ENCODE data around the gene SERPINC1. TPM values are rescaled to one million over a fixed set of nuclear protein-coding genes. Genes with fewer than 3 reads are reported as not detected.

The SERPINC1 gene
- total and polyA plus RNA-seq, 9 of the 15 experiments (the other 6 are each of a cell fraction or from before 2014, with no cell fraction given), result 0.07 to 1.2 (median 0.50) TPM

DNA sequence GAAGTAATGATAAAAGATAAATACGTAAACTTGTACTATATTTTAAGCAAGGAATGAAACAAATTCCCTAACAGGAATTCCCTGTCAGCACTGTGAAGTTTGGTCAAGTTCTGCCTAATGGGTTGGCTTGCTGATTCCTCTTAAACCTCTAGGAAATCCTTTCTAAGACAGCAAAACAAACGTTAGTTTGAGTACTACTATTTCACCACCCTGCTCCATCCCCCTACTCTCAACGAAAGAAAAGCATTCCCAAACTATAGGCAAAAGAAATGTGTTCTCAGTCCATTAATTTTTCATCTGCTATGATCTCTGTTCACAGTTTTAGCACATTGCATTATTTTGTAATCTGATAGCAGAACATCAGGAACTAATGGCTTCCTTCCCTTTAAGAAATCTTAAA, 16.1 kb downstream of the SERPINC1 start:
- 27% methylated on average over 3 of the region's 3 CpGs for WGBS (ENCODE audit: insufficient coverage, low coverage, missing lambda C conversion rate)
- ChIA-PET CTCF (ENCODE audit: low intra/inter-chr PET ratio) (no interaction called here), POLR2A (interaction anchor here (0.8 kb wide), 1 partner anchor 25 kb away, joined by 3 read pairs; no protein-coding TSS in a partner anchor)
- Histone ChIP-seq H3K27ac (ENCODE audit: extremely low read depth, low read depth, low read length) (no peak overlapping the region), H3K36me3 (ENCODE audit: control insufficient read depth, insufficient read depth, low read length) (no peaks in the 10 kb centered on the region), H4K20me1 (replicated peaks; ENCODE audit: control insufficient read depth, insufficient read depth, low read length) (no peaks in the 10 kb centered on the region), H3K9me1 (ENCODE audit: control insufficient read depth, insufficient read depth, low read length) (no peaks in the 10 kb centered on the region), H3K9me3 (replicated peaks; ENCODE audit: control insufficient read depth, insufficient read depth, low read depth, low read length) (no peaks in the 10 kb centered on the region), H3K79me2 (ENCODE audit: control insufficient read depth, insufficient read depth, low read length) (no peaks in the 10 kb centered on the region), H3K4me2 (ENCODE audit: insufficient read depth, low read length) (no peak overlapping the region), H3K9ac (ENCODE audit: insufficient read depth in 1 of 2, low read depth in 2 of 2, low read length in 2 of 2) (no peak overlapping the region), H3K4me1 (replicated peaks in 1 of 2; ENCODE audit: control insufficient read depth in 2 of 2, insufficient read depth in 2 of 2, low read length in 2 of 2) (no peaks in the 10 kb centered on the region), H3K4me3 (no peak overlapping the region), H3K27me3 (ENCODE audit: control insufficient read depth in 2 of 2, insufficient read depth in 2 of 2, low read length in 2 of 2) (no peaks in the 10 kb centered on the region), H2AFZ (ENCODE audit: low read depth, low read length) (no peak overlapping the region)
- in situ Hi-C loops (cut with MboI), result no loop called here
- BruUV-seq (replicated peaks), result no TSS peak
- FAIRE-seq, result no peak
- TF ChIP-seq FOSL1 (tag; conservative IDR thresholded peaks at IDR 0.05) (no peak), CEBPG (CRISPR knock-in tag; IDR thresholded peaks at IDR 0.05) (no peak), CEBPG (tag; conservative IDR thresholded peaks at IDR 0.05 in 1 of 2, IDR thresholded peaks at IDR 0.05 in 1 of 2) (no peak), PPARD (CRISPR knock-in tag; IDR thresholded peaks at IDR 0.05) (no peak), POLR3G (IDR thresholded peaks at IDR 0.05; ENCODE audit: extremely low read depth, insufficient read length, insufficient replicate concordance) (no peak), HNRNPL (IDR thresholded peaks at IDR 0.05; ENCODE audit: low read depth, low read length) (no peak), ZNF668 (CRISPR knock-in tag; IDR thresholded peaks at IDR 0.05) (no peak), HMGN3 (IDR thresholded peaks at IDR 0.05; ENCODE audit: borderline replicate concordance, extremely low read depth, insufficient read length, low read depth, low read length) (no peak), FOXP1 (CRISPR knock-in tag; IDR thresholded peaks at IDR 0.05) (no peak), ZKSCAN3 (CRISPR knock-in tag; IDR thresholded peaks at IDR 0.05) (no peak), TBL1XR1 (IDR thresholded peaks at IDR 0.05; ENCODE audit: low read length in 2 of 2) (no peak), HNRNPUL1 (IDR thresholded peaks at IDR 0.05; ENCODE audit: low read length) (no peak), ZSCAN29 (IDR thresholded peaks at IDR 0.05) (no peak)
- TF ChIP-seq, protein P1, sequence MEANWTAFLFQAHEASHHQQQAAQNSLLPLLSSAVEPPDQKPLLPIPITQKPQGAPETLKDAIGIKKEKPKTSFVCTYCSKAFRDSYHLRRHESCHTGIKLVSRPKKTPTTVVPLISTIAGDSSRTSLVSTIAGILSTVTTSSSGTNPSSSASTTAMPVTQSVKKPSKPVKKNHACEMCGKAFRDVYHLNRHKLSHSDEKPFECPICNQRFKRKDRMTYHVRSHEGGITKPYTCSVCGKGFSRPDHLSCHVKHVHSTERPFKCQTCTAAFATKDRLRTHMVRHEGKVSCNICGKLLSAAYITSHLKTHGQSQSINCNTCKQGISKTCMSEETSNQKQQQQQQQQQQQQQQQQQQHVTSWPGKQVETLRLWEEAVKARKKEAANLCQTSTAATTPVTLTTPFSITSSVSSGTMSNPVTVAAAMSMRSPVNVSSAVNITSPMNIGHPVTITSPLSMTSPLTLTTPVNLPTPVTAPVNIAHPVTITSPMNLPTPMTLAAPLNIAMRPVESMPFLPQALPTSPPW (CRISPR knock-in tag; IDR thresholded peaks at IDR 0.05), result no peak
- DNase-seq (ENCODE audit: extremely low read depth in 1 of 4, low spot score in 3 of 4), result no peak
- intact Hi-C loops (cut with micrococcal nuclease), result no loop called here
- ATAC-seq, result no peak

All from K562 (cell line).